GM19099 (cell line): Measurements from ENCODE around the gene GADD45A.

Experiments used
- POLR2A ChIP-seq: IDR thresholded peaks from 3 replicates; pipeline ENCODE4 v1.6.1; 2011; ENCODE audit warnings: low read depth; ENCODE audit not compliant: insufficient read length; ENCODE audit errors: extremely low read depth

Gene GADD45A

DNA sequence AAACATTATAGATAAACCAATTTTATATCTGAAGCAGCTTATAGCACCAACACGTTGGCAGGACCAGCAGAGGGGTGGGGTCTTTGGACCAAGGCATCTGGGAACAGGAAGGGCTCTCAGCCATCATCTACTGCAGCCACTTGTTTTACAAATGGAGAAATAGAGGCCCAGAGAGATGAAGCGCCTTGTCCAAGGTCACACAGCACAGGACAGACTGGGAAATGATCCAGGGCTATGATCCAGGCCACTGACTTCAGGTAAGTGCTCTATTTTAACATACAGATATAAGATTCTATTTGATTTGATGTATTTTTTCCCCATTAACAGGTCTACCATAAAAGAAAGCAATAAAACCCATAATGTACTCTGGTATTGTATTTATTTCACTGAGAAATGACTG, 16.9 kb downstream of the GADD45A start:
- TF ChIP-seq POLR2A, result no peak

DNA sequence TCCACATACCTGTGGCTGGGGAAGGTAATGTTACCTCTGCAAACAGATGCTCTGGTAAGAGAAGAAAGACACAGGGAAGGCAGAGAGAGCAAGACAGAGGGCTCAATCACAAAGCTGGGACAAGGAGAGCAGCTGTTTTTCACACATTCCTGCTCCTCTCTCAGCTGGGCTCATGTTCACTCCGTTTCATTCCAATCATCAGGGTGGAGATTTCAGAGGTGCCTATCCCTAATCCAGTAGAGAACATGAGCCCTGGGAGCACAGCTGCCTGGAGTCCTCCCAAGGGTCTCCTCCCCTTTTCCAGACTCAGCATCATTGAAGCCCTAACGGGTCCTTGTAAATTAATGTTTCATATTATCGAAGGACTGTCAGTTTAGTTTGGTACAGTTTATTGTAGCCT, 19.4 kb downstream of the GADD45A start:
- no peak for TF ChIP-seq POLR2A

DNA sequence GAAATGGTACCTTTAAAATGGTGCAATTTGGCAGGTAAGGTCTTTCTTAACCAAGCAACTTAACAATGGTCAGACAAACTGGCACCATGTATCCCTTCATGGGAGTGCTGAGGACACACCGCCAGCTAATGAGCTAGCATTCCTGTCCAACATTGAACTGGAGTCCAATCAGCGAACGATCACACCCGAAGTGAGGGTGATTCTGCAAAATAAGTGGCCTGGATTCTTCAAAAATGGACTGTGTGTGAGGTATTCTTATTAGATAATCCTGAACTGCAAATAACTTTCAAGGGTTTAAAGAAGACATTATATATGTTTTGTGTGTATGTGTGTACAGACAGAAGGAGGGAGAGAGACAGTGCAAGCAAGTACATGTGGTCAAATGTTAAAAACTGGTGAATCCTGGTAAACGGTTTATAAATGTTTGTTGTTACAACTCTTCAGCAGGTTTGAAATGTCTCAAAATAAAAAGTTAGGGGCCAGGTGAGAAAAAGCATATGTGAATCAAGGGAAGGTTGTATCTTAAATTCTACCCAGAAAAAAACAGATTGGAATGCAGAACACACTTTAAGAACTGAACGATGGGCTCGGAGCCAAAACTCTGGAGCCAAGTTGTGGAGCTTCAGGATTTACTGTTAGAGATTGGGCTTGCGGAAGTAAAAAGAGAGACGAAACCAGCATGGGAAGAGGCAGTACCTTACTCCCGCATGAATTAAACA, 20.9 kb downstream of the GADD45A start:
- TF ChIP-seq POLR2A, result no peak

GRCh38 chr1:67708606-67709005, 23.6 kb downstream of the GADD45A start:
- no peak for TF ChIP-seq POLR2A

DNA sequence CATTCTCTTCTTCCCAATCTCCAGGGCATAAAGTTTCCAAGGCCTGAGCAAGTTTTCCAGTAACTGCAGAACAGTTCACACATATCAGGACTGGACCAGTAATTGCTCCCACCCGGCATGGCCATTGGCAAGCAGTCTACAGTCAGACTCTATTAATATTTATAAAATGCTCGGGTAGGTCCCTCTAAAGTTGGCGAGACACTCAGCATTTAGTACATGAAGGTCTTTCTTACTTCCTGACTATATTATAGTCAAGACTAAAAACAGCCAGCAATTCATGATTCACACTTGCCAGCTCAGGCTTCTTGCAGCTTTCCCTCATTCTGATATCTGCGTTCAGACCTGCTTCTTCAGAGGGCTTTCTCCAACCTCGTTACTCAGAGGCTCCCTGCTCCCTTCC, 25.4 kb downstream of the GADD45A start:
- TF ChIP-seq POLR2A, result no peak

- no peak for TF ChIP-seq POLR2A
These were observed 26.3 kb downstream of the GADD45A start for GRCh38 chr1:67711158-67711854.

DNA sequence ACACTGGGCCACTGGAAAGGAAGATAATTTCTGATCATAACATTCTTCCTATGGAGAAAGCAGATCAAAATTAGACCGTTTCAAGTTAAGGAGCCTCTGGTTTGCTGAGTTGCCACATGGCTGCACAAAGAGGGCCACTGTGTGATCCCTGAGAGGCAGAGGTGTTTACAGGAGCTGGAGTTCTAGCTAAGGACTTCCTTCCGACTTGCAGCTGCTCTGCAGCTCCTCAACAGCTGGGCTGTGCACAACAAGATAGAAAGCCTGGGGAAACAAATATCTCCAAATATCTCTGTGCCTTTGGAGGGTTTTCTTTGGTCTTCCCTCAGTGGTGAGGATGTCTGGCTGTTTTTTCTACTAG, 26.8 kb downstream of the GADD45A start:
- no peak for TF ChIP-seq POLR2A

DNA sequence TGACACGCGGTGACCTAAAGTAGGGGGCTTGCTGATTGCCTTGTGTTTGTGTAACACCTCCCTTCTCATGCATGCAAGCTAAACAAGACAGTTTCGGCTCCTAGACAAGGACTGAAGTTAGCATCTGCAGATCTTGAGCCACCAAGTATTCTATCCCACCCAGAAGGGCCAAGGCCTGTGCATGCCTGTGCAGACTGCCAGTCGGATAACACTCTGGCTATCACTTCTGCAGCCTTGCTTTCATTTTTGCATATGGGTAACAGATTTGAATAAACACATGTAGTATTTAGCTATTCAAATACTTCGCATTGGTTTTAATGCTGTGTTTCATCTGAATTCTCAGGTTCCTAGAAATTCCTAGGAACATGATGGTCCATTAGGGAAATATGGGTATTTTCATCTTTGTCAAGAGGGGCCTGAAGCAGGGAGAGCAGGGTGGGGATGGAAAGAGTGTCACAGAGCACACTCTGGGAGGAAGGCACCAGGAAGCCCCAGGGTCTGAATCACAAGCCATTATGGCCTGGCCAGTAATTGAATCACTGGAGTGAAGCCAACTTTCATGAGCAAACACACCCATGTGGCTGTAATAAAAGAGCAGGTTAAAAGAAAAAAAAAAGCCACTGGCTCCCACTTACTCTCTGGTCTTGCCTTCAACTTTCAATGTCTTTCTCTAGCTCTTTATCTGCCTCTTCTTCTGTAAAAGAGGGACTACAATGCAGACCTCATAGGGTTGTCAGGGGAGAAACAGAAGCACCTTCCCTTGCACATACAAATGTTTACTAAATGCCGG, 28.3 kb downstream of the GADD45A start:
- no peak for TF ChIP-seq POLR2A

DNA sequence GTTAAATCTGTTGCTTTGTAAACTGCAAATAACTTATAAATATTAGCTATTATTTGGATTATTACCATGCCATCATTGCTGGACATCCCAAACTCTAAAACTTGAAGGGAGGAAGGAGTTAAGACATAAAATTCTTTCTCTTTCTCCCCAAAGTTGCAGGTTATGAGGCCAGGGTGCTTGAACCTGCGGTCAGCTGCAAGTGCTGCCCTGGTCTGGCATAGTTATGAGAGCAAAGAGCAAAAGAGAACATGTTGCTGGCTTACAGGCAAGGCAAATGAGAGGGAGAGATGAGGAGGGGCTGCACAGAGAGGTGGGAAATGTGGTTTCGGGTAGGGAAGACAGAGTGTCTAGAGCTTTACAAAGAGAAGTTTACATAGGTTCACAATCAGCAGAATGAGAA, 30.8 kb downstream of the GADD45A start:
- TF ChIP-seq POLR2A, result no peak

GRCh38 chr1:67716800-67717199, 31.8 kb downstream of the GADD45A start:
- no peak for TF ChIP-seq POLR2A

DNA sequence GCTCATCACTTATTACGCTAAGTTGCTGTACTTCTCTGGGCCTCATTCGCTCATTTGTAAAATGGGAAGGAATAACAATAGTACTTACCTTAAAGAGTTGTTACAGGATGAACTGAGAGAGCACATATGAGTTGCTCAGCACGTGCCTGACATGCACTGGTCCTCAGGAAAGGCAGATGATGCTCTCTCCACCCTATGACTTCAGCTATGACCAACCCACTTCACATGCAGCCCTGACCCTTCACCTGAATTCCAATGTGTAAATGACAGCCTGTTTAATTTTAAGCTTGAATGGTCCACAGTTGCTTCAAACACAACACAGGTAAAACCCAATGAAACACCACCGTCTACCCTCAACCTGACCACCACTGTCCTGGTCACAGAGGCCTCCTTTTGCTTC, 32.9 kb downstream of the GADD45A start:
- no peak for TF ChIP-seq POLR2A

- TF ChIP-seq POLR2A, result no peak
These were observed 34.6 kb downstream of the GADD45A start for GRCh38 chr1:67719329-67720196.

DNA sequence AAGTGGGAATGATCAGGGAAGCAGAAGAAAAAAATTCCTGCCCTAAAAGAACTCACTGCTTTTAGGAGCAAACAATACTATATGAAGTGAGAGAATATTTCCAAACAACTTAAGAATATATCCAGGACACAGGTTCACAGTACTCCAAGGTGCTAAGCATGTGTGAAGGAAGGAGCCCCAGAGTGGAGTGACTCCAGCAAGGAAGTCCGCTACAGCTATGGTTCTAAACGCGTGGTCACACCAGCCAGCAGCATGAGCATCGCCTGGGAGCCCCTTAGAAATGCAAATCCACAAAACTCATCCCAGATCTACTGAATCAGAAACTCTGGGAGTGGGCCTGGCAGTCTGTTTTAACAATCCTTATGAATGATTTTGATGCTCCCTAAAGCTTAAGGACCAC, 36.1 kb downstream of the GADD45A start:
- no peak for TF ChIP-seq POLR2A

DNA sequence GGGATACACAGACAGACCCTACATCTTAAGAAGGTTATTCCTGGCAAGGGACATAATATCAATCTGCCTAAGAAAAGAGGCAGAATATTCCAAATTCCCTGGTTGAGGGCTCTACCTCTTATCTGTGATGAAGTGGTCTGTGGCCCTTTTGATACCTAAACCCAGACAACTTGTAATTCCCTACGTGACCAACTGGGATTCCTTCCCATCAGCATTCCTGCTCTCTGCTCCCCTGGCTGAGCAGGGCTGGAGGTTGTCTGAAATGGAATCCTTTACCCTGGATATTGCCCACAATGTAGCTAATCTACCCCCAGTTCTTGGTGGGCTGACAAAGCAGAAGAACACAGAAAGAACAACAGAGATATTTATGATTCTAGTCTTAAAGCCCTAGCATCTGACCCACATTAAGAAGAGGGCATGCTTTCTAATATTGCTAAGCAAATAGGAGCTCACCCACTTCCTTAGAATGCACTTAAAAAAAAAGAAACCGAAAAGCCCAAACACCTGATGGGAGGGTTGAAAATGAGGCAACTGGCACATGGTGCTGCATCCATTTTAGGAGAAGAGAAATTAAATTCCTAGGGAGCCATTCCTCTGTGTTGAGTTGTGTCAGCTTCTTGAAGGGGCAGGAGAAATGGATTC, 36.8 kb downstream of the GADD45A start:
- no peak for TF ChIP-seq POLR2A
